GM12874 (cell line): ENCODE results near the gene PDE4D.

ENCODE experiments used
- TF ChIP-seq, protein P1 (sequence below): IDR thresholded peaks from 2 replicates; pipeline ENCODE4 v1.5.1; 2011; ENCODE audit warnings: low read depth, mild to moderate bottlenecking, control low read depth, low read length, moderate library complexity; ENCODE audit not compliant: insufficient read depth

PDE4D gene

DNA sequence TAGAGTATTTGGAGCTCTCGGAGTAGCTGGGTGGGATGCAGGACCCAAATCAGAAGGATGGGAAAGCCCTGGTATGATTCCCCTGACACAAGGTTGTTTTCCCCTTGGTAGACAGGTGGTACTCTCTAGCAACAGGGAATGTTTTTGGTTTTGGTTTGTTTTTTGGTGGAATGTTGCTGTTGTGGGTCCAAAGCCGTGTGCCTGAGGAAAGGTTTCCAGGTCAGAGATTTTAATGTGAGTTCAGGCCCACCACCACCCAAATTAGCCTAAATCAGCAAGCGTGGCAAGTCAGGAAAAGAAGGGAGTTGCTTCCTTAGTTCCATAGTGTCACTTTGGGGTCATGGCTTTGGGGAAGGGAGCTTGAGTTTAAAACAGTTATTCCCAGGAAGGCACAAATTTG is 925.2 kb downstream of the PDE4D start:
- TF ChIP-seq, protein P1, sequence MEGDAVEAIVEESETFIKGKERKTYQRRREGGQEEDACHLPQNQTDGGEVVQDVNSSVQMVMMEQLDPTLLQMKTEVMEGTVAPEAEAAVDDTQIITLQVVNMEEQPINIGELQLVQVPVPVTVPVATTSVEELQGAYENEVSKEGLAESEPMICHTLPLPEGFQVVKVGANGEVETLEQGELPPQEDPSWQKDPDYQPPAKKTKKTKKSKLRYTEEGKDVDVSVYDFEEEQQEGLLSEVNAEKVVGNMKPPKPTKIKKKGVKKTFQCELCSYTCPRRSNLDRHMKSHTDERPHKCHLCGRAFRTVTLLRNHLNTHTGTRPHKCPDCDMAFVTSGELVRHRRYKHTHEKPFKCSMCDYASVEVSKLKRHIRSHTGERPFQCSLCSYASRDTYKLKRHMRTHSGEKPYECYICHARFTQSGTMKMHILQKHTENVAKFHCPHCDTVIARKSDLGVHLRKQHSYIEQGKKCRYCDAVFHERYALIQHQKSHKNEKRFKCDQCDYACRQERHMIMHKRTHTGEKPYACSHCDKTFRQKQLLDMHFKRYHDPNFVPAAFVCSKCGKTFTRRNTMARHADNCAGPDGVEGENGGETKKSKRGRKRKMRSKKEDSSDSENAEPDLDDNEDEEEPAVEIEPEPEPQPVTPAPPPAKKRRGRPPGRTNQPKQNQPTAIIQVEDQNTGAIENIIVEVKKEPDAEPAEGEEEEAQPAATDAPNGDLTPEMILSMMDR = no peak

DNA sequence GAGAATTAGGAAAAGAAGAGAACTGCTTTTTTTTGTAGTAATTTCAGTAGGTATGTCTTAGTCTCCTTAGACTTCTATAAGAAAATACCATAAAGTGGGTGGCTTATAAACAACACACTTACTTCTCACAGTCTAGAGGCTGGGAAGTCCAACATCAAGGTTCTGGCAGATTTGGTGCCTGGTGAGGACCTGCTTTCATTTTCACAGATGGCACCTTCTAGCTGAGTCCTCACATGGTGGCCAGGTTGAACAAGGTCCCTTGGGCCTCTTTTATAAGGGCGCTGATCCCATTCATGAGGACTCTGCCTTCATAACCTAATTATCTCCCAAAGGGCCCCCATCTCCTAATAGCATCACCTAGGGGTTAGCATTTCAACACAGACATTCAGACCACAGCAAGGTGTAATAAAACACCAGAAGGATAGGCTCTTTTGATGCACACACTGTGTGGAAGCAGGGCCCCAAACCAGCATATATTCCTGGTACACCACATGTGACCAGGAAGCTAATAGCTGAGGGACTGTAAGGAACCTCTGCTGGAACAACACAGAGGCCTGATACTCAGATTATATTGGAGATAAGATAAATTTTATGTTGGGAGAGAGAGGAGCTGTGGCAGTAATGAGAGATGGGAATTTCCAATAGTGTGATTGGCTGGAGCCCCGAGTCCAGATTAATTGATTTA is 925.8 kb downstream of the PDE4D start:
- TF ChIP-seq, protein P1 = no peak

DNA sequence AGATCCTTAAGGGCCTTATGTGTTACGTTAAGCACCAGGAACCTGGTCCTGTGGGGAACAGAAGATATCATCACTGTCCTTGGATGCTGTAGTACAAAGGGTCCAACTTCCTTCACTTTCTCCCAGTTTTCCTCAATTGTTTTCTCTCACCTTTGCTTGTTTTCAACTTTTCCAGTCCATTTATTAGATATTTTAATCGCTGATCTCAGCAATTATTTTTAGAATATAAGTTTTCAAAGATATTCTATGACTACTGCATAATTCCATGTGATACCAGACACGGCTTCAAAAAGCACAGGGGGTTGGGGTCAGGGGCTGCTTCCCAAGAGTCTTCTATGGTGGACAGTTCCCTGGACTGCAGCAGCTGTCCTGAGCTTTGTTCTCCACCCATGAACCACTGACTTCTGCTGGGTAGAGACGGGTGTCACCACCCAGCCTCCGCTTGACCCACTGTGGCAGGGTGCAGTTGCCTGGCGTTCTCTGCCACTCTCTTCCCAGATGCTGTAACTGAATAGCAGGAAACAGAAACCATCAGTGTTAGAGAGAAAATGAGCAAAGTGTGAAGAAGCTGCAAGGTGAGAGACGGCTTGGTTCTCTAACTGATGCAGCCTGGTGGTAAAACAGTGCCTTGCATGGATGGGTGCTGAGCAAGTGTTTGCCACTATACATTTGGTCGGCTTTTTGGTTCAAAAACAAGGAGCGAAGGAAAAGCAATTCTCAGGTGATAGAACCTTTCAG is 927.7 kb downstream of the PDE4D start:
- TF ChIP-seq, protein P1 = no peak

DNA sequence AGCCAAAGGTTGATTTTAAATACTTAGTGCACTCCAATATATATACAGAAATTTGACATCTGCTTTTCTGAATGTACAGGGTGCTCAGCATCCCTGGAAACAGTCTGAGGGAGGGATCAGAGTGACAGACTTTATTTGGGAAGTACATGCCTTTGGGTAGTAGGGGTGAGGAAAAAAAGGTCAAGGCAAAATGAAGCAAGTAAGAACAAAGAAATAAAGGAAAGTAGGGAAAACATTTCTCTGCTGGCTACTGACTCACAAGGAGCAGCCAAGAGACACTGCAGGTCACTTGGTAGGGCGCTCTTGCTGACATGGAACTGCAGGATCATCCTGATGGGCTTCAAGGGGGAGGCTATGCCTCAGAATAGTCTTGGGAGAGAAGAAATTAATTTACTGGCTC is 929.7 kb downstream of the PDE4D start:
- TF ChIP-seq, protein P1 = no peak

DNA sequence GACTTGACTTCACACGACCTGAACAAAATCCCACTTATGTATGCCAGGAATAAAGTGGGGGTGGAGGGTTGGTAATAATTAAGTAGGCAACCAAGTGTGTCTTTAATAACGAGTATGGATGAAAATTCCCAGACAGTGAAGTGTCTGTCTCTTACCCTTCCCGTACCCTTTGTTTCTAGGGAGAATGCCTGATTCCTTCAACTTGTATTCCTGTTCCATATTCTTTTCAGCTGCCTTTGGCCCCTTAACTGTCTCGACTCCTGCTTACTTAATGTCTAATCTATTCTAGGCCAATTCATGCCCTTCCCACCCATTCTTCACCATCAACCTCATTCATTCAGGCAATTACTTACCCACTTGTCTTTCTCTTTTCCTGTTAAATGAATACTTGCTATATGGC is 930.2 kb downstream of the PDE4D start:
- TF ChIP-seq, protein P1 = no peak

DNA sequence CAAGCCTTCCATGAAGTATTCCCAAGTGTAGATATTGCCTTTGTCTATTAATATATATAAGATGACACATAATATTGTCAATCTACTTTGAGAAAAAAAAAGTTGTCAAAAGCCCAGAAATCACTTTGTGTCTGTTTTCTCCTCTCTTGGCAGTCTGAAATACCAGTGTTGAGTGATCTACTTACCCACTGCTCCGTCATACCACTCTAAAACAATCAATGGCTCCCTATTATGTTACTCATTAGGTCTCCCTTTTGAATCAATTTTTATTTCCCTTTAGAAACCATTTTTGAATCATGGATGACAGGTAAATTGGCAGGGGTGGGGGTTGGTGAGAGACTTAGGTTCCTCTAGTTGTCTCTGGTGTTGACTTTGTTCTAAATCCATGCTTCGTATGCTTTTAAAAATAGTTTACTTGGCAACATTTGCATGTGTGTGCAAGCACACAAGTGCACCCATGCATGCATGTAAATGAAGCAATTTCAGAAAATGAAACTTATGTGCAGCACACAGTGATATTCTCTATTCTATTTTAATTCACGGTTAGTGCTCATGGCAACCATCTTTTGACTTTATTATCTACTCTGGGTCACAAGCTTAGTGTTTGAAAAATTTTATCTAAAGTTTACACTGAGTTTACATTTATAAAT is 931.8 kb downstream of the PDE4D start:
- TF ChIP-seq, protein P1 = no peak

DNA sequence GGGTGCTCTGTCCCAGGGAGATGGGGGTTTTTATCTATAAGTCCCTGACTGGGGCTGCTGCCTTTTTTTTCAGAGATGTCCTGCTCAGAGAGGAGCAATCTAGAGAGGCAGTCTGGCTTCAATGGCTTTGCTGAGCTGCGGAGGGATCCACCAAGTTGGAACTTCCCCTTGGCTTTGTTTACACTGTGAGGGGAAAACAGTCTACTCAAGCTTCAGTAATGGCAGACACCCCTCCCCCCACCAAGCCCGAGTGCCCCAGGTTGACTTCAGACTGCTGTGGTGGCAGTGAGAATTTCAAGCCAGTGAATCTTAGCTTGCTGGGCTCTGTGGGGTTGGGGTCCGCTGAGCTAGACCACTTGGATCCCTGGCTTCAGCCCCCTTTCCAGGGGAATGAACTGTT is 934.8 kb downstream of the PDE4D start:
- TF ChIP-seq, protein P1 = no peak
